MM.1S (cell line): ENCODE results near the gene FBXL13.

ENCODE experiments used
- DNase-seq: peaks from one replicate; pipeline ENCODE4 v3.0.0-alpha.2; 2015
- H2AFZ ChIP-seq: fragments of 300-600 bp; sonication (generic); 2 replicates; pipeline ENCODE4 v1.6.0; 2016; ENCODE audit warnings: antibody characterized with exemption, low read length
- H3F3A ChIP-seq: fragments of 300-600 bp; sonication (generic); 2 replicates; pipeline ENCODE4 v1.6.1; 2016; ENCODE audit warnings: mild to moderate bottlenecking, antibody characterized with exemption, low read length, moderate library complexity, mixed read lengths; ENCODE audit not compliant: insufficient read depth
- H3K27ac ChIP-seq: fragments of 300-600 bp; sonication (generic); 2 replicates; pipeline ENCODE4 v1.5.1; 2016; ENCODE audit warnings: mild to moderate bottlenecking, low read length
- H3K27me3 ChIP-seq: fragments of 300-600 bp; sonication (generic); replicated peaks from 2 replicates; pipeline ENCODE4 v1.6.0; 2016; ENCODE audit warnings: low read length; ENCODE audit not compliant: insufficient read depth
- H3K36me3 ChIP-seq: fragments of 300-600 bp; sonication (generic); replicated peaks from 2 replicates; pipeline ENCODE4 v1.6.1; 2016; ENCODE audit warnings: mild to moderate bottlenecking, low read length, mixed read lengths; ENCODE audit not compliant: insufficient read depth
- H3K4me1 ChIP-seq: fragments of 300-600 bp; sonication (generic); 2 replicates; pipeline ENCODE4 v1.6.1; 2016; ENCODE audit warnings: low read length, mixed read lengths
- H3K4me2 ChIP-seq: fragments of 300-600 bp; sonication (generic); 2 replicates; pipeline ENCODE4 v1.6.0; 2016; ENCODE audit warnings: low read depth, low read length
- H3K4me3 ChIP-seq: fragments of 300-600 bp; sonication (generic); 2 replicates; pipeline ENCODE4 v1.5.1; 2016; ENCODE audit warnings: low read length, mixed read lengths
- H3K79me2 ChIP-seq: fragments of 300-600 bp; sonication (generic); 2 replicates; pipeline ENCODE4 v1.6.1; 2016; ENCODE audit warnings: mixed run types, low read length, mixed read lengths
- H3K9ac ChIP-seq: fragments of 300-600 bp; sonication (generic); 2 replicates; pipeline ENCODE4 v1.6.1; 2016; ENCODE audit warnings: low read length, mixed read lengths
- H3K9me2 ChIP-seq: fragments of 300-600 bp; sonication (generic); replicated peaks from 2 replicates; pipeline ENCODE4 v1.6.1; 2016; ENCODE audit warnings: mild to moderate bottlenecking, low read length, mixed read lengths; ENCODE audit not compliant: insufficient read depth
- H3K9me3 ChIP-seq: fragments of 300-600 bp; sonication (generic); replicated peaks from 2 replicates; pipeline ENCODE4 v1.6.1; 2016; ENCODE audit warnings: mild to moderate bottlenecking, low read length, mixed read lengths; ENCODE audit not compliant: insufficient read depth
- H4K20me1 ChIP-seq: fragments of 300-600 bp; sonication (generic); 2 replicates; pipeline ENCODE4 v1.6.1; 2016; ENCODE audit warnings: mild to moderate bottlenecking, low read length, moderate library complexity, mixed read lengths; ENCODE audit not compliant: insufficient read depth
- CTCF ChIP-seq: fragments of 300-600 bp; sonication (generic); IDR thresholded peaks from 2 replicates; pipeline ENCODE4 v1.5.1; 2016; ENCODE audit warnings: antibody characterized with exemption, low read length, mixed read lengths
- EZH2 ChIP-seq: fragments of 300-600 bp; sonication (generic); optimal IDR thresholded peaks from 2 replicates; pipeline ENCODE3; 2017; ENCODE audit warnings: low read depth, mild to moderate bottlenecking, antibody characterized with exemption, low read length, mixed read lengths
- EZH2phosphoT487 ChIP-seq: fragments of 300-600 bp; sonication (generic); IDR thresholded peaks from 2 replicates; pipeline ENCODE4 v1.6.1; 2018; ENCODE audit warnings: antibody characterized with exemption, low read length

FBXL13 gene

GRCh38 chr7:102834466-102834865, 240.1 kb downstream of the FBXL13 start:
- H3K9ac ChIP-seq: no peak overlapping the region
- no peaks in the 10 kb centered on the region for H3K27me3 ChIP-seq
- no peaks in the 10 kb centered on the region for H3K9me2 ChIP-seq
- no peaks in the 10 kb centered on the region for H3K9me3 ChIP-seq
- no peak overlapping the region for H2AFZ ChIP-seq
- no peaks in the 10 kb centered on the region for H3K79me2 ChIP-seq
- no peak overlapping the region for H3K4me2 ChIP-seq
- no peak overlapping the region for H3K4me3 ChIP-seq
- H4K20me1 ChIP-seq: no peaks in the 10 kb centered on the region
- no peak for DNase-seq
- H3F3A ChIP-seq: no peaks in the 10 kb centered on the region
- TF ChIP-seq CTCF: no peak
- no peak for TF ChIP-seq EZH2phosphoT487
- TF ChIP-seq EZH2: no peak
- H3K36me3 ChIP-seq: no peaks in the 10 kb centered on the region
- H3K27ac ChIP-seq: no peak overlapping the region
- H3K4me1 ChIP-seq: no peaks in the 10 kb centered on the region

- Histone ChIP-seq H3K4me1 (no peaks in the 10 kb centered on the region), H3K4me3 (no peak overlapping the region), H3F3A (no peaks in the 10 kb centered on the region), H2AFZ (no peak overlapping the region), H3K4me2 (no peak overlapping the region), H3K36me3 (no peaks in the 10 kb centered on the region), H4K20me1 (no peaks in the 10 kb centered on the region), H3K27ac (no peak overlapping the region), H3K9me2 (no peaks in the 10 kb centered on the region), H3K79me2 (no peaks in the 10 kb centered on the region), H3K27me3 (no peaks in the 10 kb centered on the region), H3K9me3 (no peaks in the 10 kb centered on the region), H3K9ac (no peak overlapping the region)
- no peak for TF ChIP-seq EZH2phosphoT487
- TF ChIP-seq EZH2: no peak
- no peak for TF ChIP-seq CTCF
- no peak for DNase-seq
Measured at GRCh38 chr7:102833343-102833742, 241.3 kb downstream of the FBXL13 start.

- no peaks in the 10 kb centered on the region for H3K36me3 ChIP-seq
- H3K27ac ChIP-seq: no peak overlapping the region
- no peak overlapping the region for H2AFZ ChIP-seq
- H3K9ac ChIP-seq: no peak overlapping the region
- no peaks in the 10 kb centered on the region for H3K27me3 ChIP-seq
- no peak for DNase-seq
- H3F3A ChIP-seq: no peaks in the 10 kb centered on the region
- no peaks in the 10 kb centered on the region for H3K4me1 ChIP-seq
- H4K20me1 ChIP-seq: no peaks in the 10 kb centered on the region
- no peaks in the 10 kb centered on the region for H3K79me2 ChIP-seq
- H3K9me2 ChIP-seq: no peaks in the 10 kb centered on the region
- no peaks in the 10 kb centered on the region for H3K9me3 ChIP-seq
- H3K4me2 ChIP-seq: no peak overlapping the region
- TF ChIP-seq CTCF (no peak), EZH2 (no peak), EZH2phosphoT487 (no peak)
- no peak overlapping the region for H3K4me3 ChIP-seq
Measured at GRCh38 chr7:102832674-102833073, 241.9 kb downstream of the FBXL13 start.
